KMS-11 (cell line): ENCODE results near the gene PNKD.
A peak's percentile ranks its signal among the peaks of the same experiment; 100 is the strongest.
"Not testable (repeated sequence)": the region's sequence is repeated elsewhere in the genome, so short reads cannot be mapped to it uniquely, and the experiment has no call there.

Experiments used
- H2AFZ ChIP-seq: fragments of 200-600 bp; sonication (generic); 2 replicates; pipeline ENCODE4 v1.6.1; 2016; ENCODE audit warnings: antibody characterized with exemption, mixed run types, low read depth
- H3K27ac ChIP-seq: fragments of 200-600 bp; sonication (generic); 2 replicates; pipeline ENCODE4 v1.6.1; 2016; ENCODE audit warnings: mild to moderate bottlenecking, mixed run types
- H3K27me3 ChIP-seq: fragments of 200-600 bp; sonication (generic); 2 replicates; pipeline ENCODE4 v1.6.1; 2017; ENCODE audit warnings: mild to moderate bottlenecking, low read depth, mixed run types, moderate library complexity; ENCODE audit not compliant: insufficient read depth
- H3K36me3 ChIP-seq: fragments of 200-600 bp; sonication (generic); 2 replicates; pipeline ENCODE4 v1.6.1; 2017; ENCODE audit warnings: mild to moderate bottlenecking, mixed run types; ENCODE audit not compliant: insufficient read depth
- H3K4me1 ChIP-seq: fragments of 200-600 bp; sonication (generic); 2 replicates; pipeline ENCODE4 v1.6.1; 2016; ENCODE audit warnings: mild to moderate bottlenecking, low read depth, mixed run types; ENCODE audit not compliant: poor library complexity, severe bottlenecking
- H3K4me2 ChIP-seq: fragments of 200-600 bp; sonication (generic); 2 replicates; pipeline ENCODE4 v1.7.0; 2016; ENCODE audit warnings: mild to moderate bottlenecking, mixed run types
- H3K4me3 ChIP-seq: fragments of 200-600 bp; sonication (generic); IDR thresholded peaks from 2 replicates; pipeline ENCODE4 v1.6.1; 2017; ENCODE audit warnings: low read depth, low read length, mixed read lengths; ENCODE audit not compliant: insufficient read depth
- H3K79me2 ChIP-seq: fragments of 200-600 bp; sonication (generic); 2 replicates; pipeline ENCODE4 v1.6.1; 2016; ENCODE audit warnings: low read depth, mixed run types; ENCODE audit not compliant: insufficient read depth
- H3K9ac ChIP-seq: fragments of 200-600 bp; sonication (generic); 2 replicates; pipeline ENCODE4 v1.6.1; 2016; ENCODE audit warnings: mild to moderate bottlenecking, mixed run types
- H4K20me1 ChIP-seq: fragments of 200-600 bp; sonication (generic); 2 replicates; pipeline ENCODE4 v1.6.1; 2016; ENCODE audit warnings: mild to moderate bottlenecking, mixed run types; ENCODE audit not compliant: insufficient read depth
- TF ChIP-seq, protein P1 (sequence below): fragments of 200-600 bp; sonication (generic); conservative IDR thresholded peaks from 2 replicates; pipeline ENCODE4 v1.6.1; 2017; ENCODE audit warnings: low read depth, mild to moderate bottlenecking, antibody characterized with exemption, low read length, moderate library complexity, mixed read lengths

The PNKD gene

DNA sequence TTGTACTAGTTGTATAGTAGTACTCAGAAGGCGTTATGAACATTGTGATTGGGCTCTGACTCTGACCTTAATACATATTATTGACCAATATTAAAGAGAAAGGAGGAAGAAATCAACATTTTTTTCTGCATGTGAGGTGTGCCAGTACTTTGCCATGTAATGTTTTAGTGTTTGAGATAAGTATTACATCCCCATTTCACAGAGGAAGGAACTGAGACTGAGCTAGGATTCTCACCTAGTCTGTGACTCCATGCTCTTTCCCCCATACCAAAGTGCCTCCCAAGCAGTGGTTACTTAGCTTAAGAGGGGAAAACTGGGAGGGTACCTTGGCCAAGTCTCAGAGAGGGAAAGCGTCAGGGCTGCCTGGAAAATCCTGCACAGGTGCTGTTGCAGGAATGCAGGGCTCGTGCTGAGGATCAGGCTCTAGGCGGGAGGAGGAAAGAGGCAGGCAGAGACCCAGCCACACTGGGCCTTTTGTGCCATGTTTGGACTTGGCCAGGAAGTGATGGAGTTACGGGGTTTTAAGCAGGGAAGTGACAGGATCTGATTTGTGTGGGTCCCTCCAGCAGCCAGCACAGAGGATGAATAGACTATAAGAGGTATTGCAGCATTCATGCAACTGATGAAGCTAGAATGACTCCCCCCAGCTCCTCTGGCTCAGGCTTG, 1.7 kb downstream of the PNKD start:
- H3K4me3 ChIP-seq: no peak overlapping the region

DNA sequence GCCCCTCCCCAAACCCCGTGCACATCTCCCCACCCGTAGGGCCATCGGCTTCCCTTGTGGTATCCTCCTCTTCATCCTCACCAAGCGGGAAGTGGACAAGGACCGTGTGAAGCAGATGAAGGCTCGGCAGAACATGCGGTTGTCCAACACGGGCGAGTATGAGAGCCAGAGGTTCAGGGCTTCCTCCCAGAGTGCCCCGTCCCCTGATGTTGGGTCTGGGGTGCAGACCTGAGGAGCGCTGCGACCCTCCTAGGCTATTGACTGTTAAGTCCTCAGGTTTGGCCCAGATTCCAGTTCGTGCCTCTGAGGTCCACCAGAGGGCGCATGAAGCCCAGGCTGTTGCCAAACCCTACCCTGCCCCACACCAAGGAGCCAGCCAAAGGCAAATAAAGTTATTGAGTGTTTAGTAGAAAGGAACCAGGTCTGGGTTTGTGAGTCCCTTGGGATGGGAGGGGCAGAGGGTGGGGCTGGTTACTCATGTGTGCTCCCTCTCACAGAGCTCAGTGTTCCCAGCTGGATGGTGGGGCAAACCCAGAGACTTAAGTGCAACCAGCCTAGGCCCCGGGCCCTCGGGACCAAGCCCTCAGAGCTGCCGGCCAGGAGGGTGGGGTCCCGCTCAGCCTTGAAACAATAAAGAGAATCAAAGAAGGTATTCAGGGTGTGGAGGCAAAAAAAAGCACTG, 2.4 kb downstream of the PNKD start:
- Histone ChIP-seq H3K4me3 (no peak overlapping the region), H3K9ac (no peak overlapping the region), H2AFZ (no peak overlapping the region), H4K20me1 (no peaks in the 10 kb centered on the region), H3K4me2 (no peak overlapping the region; the same call in 1 of the 2 replicates), H3K4me1 (peaks cover 25% of the 10 kb centered on the region), H3K36me3 (no peaks in the 10 kb centered on the region), H3K27ac (no peak overlapping the region), H3K79me2 (peaks cover 24% of the 10 kb centered on the region; the same call in 1 of the 2 replicates), H3K27me3 (no peaks in the 10 kb centered on the region)
- TF ChIP-seq, protein P1, sequence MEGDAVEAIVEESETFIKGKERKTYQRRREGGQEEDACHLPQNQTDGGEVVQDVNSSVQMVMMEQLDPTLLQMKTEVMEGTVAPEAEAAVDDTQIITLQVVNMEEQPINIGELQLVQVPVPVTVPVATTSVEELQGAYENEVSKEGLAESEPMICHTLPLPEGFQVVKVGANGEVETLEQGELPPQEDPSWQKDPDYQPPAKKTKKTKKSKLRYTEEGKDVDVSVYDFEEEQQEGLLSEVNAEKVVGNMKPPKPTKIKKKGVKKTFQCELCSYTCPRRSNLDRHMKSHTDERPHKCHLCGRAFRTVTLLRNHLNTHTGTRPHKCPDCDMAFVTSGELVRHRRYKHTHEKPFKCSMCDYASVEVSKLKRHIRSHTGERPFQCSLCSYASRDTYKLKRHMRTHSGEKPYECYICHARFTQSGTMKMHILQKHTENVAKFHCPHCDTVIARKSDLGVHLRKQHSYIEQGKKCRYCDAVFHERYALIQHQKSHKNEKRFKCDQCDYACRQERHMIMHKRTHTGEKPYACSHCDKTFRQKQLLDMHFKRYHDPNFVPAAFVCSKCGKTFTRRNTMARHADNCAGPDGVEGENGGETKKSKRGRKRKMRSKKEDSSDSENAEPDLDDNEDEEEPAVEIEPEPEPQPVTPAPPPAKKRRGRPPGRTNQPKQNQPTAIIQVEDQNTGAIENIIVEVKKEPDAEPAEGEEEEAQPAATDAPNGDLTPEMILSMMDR: peak; percentile 78

More for the DNA sequence above, 1.7 kb downstream of the PNKD start:
- no peaks in the 10 kb centered on the region for H3K36me3 ChIP-seq
- H3K4me2 ChIP-seq: peak overlapping the region; percentile 92; the same call in 1 of the 2 replicates
- H2AFZ ChIP-seq: no peak overlapping the region
- H3K79me2 ChIP-seq: peaks cover 24% of the 10 kb centered on the region; the same call in 1 of the 2 replicates
- H3K4me1 ChIP-seq: peaks cover 25% of the 10 kb centered on the region
- no peak overlapping the region for H3K27ac ChIP-seq
- no peak overlapping the region; the same call in 1 of the 2 replicates for H3K9ac ChIP-seq
- TF ChIP-seq, protein P1: no peak
- no peaks in the 10 kb centered on the region for H4K20me1 ChIP-seq
- H3K27me3 ChIP-seq: no peaks in the 10 kb centered on the region

DNA sequence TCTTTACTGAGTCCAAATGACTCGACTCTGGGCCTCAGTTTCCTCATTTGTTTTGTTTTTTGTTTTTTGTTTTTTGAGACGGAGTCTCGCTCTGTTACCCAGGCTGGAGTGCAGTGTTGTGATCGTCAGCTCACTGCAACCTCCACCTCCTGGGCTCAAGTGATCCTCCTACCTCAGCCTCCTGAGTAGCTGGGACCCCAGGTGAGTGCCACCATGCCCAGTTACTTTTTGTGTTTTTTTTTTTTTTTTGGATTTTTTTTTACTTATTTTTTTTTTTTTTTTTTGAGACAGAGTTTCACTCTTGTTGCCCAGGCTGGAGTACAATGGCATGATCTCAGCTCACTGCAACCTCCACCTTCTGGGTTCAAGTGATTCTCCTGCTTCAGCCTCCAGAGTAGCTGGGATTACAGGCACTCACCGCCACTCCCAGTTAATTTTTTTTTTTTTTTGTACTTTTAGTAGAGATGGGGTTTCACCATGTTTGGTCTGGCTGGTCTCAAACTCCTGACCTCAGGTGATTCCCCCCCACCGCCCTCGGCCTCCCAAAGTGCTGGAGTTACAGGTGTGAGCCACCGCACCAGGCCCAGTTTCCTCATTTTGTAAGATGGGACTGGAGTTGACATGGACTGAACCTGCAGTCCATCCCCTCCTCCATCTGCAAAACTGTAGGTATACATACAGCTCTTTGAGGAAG, 3.0 kb downstream of the PNKD start:
- not testable (repeated sequence) for H4K20me1 ChIP-seq, H3K4me2 ChIP-seq, H3K4me3 ChIP-seq, H3K27me3 ChIP-seq, H3K9ac ChIP-seq, H2AFZ ChIP-seq, H3K36me3 ChIP-seq, H3K27ac ChIP-seq
- peaks cover 24% of the 10 kb centered on the region; the same call in 1 of the 2 replicates for H3K79me2 ChIP-seq
- H3K4me1 ChIP-seq: peaks cover 25% of the 10 kb centered on the region

DNA sequence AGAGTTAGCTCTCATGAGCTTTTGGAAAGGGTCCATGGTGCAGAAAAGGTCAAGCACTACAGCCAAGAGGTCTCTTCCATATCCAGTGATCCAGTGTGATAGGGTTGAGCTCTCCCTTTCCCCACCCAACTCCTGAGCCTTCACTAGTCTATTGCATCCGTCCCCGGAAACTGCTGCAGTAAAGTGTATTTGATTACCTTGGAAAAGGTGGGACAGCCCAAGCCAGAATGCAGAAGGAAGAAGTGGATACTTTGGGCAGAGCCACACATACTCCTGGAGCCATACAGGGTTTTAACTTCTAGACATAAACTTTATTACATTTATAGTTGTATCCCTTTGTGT, 3.6 kb downstream of the PNKD start:
- no peaks in the 10 kb centered on the region for H3K36me3 ChIP-seq
- H2AFZ ChIP-seq: no peak overlapping the region
- peaks cover 23% of the 10 kb centered on the region for H3K4me1 ChIP-seq
- H3K9ac ChIP-seq: no peak overlapping the region
- no peak overlapping the region for H3K4me2 ChIP-seq
- H3K79me2 ChIP-seq: peaks cover 22% of the 10 kb centered on the region; the same call in 1 of the 2 replicates
- H3K27ac ChIP-seq: no peak overlapping the region
- no peaks in the 10 kb centered on the region for H3K27me3 ChIP-seq
- H3K4me3 ChIP-seq: no peak overlapping the region
- H4K20me1 ChIP-seq: no peaks in the 10 kb centered on the region
- TF ChIP-seq, protein P1: no peak
